Measurements from ENCODE around the gene ADAM23. TPM values are rescaled to one million over a fixed set of nuclear protein-coding genes. Genes with fewer than 3 reads are reported as not detected.
A peak's percentile ranks its signal among the peaks of the same experiment; 100 is the strongest.

ADAM23 gene
- total and polyA plus RNA-seq, 2 of the 13 experiments (the other 11 are each of a cell fraction or from before 2014, with no cell fraction given): 0.04 TPM; not detected in 1

- DNase-seq (ENCODE audit: low spot score) (no peak), FAIRE-seq (no peak), ATAC-seq (no peak)
- BruUV-seq (replicated peaks): no TSS peak
- Histone ChIP-seq H3K27me3 (ENCODE audit: control insufficient read depth in 1 of 2, insufficient read depth in 2 of 2, low read length in 2 of 2) (no peaks in the 10 kb centered on the region), H2AFZ (ENCODE audit: low read length) (no peak overlapping the region), H3K36me3 (replicated peaks in 1 of 2; ENCODE audit: control insufficient read depth in 1 of 2, insufficient read depth in 2 of 2, low read length in 2 of 2) (no peaks in the 10 kb centered on the region), H3K4me2 (ENCODE audit: low read depth, low read length) (no peak overlapping the region), H3K79me2 (ENCODE audit: insufficient read depth, low read length) (no peaks in the 10 kb centered on the region), H3K4me1 (ENCODE audit: insufficient read depth, low read length) (no peaks in the 10 kb centered on the region), H4K20me1 (ENCODE audit: insufficient read depth, low read length) (no peaks in the 10 kb centered on the region), H3K9me3 (ENCODE audit: low read length) (no peaks in the 10 kb centered on the region), H3K27ac (ENCODE audit: extremely low read length, insufficient read depth, low read length) (no peak overlapping the region), H3K4me3 (replicated peaks in 1 of 3; ENCODE audit: insufficient read depth in 1 of 3, low read depth in 2 of 3, low read length in 3 of 3) (no peak overlapping the region), H3K9ac (ENCODE audit: insufficient read depth, low read depth, low read length) (no peak overlapping the region)
- TF ChIP-seq ATF4 (CRISPR knock-in tag; IDR thresholded peaks at IDR 0.05) (peak in 1 of 2 experiments; percentile 44; a peak in 1 of 4 replicates), ZNF441 (CRISPR knock-in tag; IDR thresholded peaks at IDR 0.05; ENCODE audit: borderline replicate concordance) (no peak), ETV6 (CRISPR knock-in tag; conservative IDR thresholded peaks at IDR 0.05) (no peak), PCBP1 (IDR thresholded peaks at IDR 0.05; ENCODE audit: borderline replicate concordance, low read depth, low read length) (no peak), FOXO1 (CRISPR knock-in tag; IDR thresholded peaks at IDR 0.05) (no peak), RXRA (CRISPR knock-in tag; IDR thresholded peaks at IDR 0.05) (no peak), ZNF235 (CRISPR knock-in tag; IDR thresholded peaks at IDR 0.05; ENCODE audit: borderline replicate concordance) (no peak), ZNF407 (CRISPR knock-in tag; IDR thresholded peaks at IDR 0.05; ENCODE audit: not compliant biosample characterization) (no peak), CEBPB (IDR thresholded peaks at IDR 0.05; ENCODE audit: borderline replicate concordance, low read depth, low read length) (peak; percentile 43; the same call in 1 of the 2 replicates), FOXK2 (IDR thresholded peaks at IDR 0.05) (no peak), ZNF772 (CRISPR knock-in tag; IDR thresholded peaks at IDR 0.05) (no peak)
- in situ Hi-C loops (cut with HindIII; ENCODE audit: extremely low pct_ligation_motif_present, low pct_unique_long_range_greater_than_20kb): no loop called here
- 0% methylated on average over 1 of the region's 1 CpG for WGBS (ENCODE audit: low lambda C conversion rate)
- CTCF ChIA-PET (ENCODE audit: low intra/inter-chr PET ratio, low total read pairs): no interaction called here
- intact Hi-C loops (cut with micrococcal nuclease; ENCODE audit: unreplicated experiment): no loop called here
- POLR2A ChIA-PET: no interaction called here
Observed at GRCh38 chr2:206647985-206648384, 204.7 kb downstream of the ADAM23 start.

All from HepG2 (cell line).